Keratinocyte (primary cell): ENCODE measurements around the gene ABCA7. TPM values are rescaled to one million over a fixed set of nuclear protein-coding genes. Genes with fewer than 3 reads are reported as not detected.

Experiments used
- DNase-seq: peaks from one replicate; pipeline ENCODE4 v3.0.0-alpha.2; 2011; ENCODE audit warnings: low read depth, missing footprints, low spot score
- FAIRE-seq: peaks from 2 replicates; lab custom pipeline; 2011; peaks lifted over from hg19 to GRCh38; lab: Jason Lieb, UNC
- H2AFZ ChIP-seq: 2 replicates; pipeline ENCODE4 v1.6.0; 2012; ENCODE audit warnings: low read length, control low read depth, inconsistent platforms; ENCODE audit not compliant: control insufficient read depth
- H3K27ac ChIP-seq: 2 replicates; pipeline ENCODE4 v1.5.1; 2011; ENCODE audit warnings: low read length; ENCODE audit not compliant: control insufficient read depth, insufficient read depth
- H3K27me3 ChIP-seq: 3 replicates; pipeline ENCODE4 v1.6.0; 2011; ENCODE audit warnings: low read length; ENCODE audit not compliant: control insufficient read depth, insufficient read depth; ENCODE audit errors: extremely low read depth
- H3K36me3 ChIP-seq, 2 experiments: 2 replicates in 1 of 2; 3 replicates in 1 of 2; pipeline ENCODE4 v1.5.1; 2011; ENCODE audit warnings: low read length in 2 of 2, mild to moderate bottlenecking in 1 of 2; ENCODE audit not compliant: control insufficient read depth in 2 of 2, insufficient read depth in 2 of 2; ENCODE audit errors: extremely low read depth in 1 of 2
- H3K4me1 ChIP-seq: 3 replicates; pipeline ENCODE4 v1.5.1; 2011; ENCODE audit warnings: low read length; ENCODE audit not compliant: control insufficient read depth, insufficient read depth; ENCODE audit errors: extremely low read depth
- H3K4me2 ChIP-seq: 3 replicates; pipeline ENCODE4 v1.6.0; 2011; ENCODE audit warnings: low read depth, low read length; ENCODE audit not compliant: control insufficient read depth, insufficient read depth; ENCODE audit errors: extremely low read depth
- H3K4me3 ChIP-seq, 3 experiments: fragments of 200-600 bp in 1 of 3; sonication (generic) in 1 of 3; 2 replicates in 2 of 3; 3 replicates in 1 of 3; pipeline ENCODE4 v1.5.1; 2011 to 2016; ENCODE audit warnings: low read length in 3 of 3, mild to moderate bottlenecking in 3 of 3, control low read depth in 2 of 3, inconsistent platforms in 1 of 3, low read depth in 1 of 3, mixed read lengths in 1 of 3, mixed run types in 1 of 3, moderate library complexity in 1 of 3; ENCODE audit not compliant: control insufficient read depth in 2 of 3, insufficient read depth in 2 of 3; ENCODE audit errors: extremely low read depth in 1 of 3
- H3K79me2 ChIP-seq: 2 replicates; pipeline ENCODE4 v1.6.0; 2012; ENCODE audit warnings: low read length; ENCODE audit not compliant: control insufficient read depth, insufficient read depth
- H3K9ac ChIP-seq: 3 replicates; pipeline ENCODE4 v1.6.0; 2011; ENCODE audit warnings: low read length; ENCODE audit not compliant: control insufficient read depth, insufficient read depth; ENCODE audit errors: extremely low read depth
- H3K9me1 ChIP-seq: 3 replicates; pipeline ENCODE4 v1.6.0; 2011; ENCODE audit warnings: low read length; ENCODE audit not compliant: control insufficient read depth, insufficient read depth; ENCODE audit errors: extremely low read depth
- H3K9me3 ChIP-seq: 2 replicates; pipeline ENCODE4 v1.5.1; 2012; ENCODE audit warnings: low read depth, low read length; ENCODE audit not compliant: control insufficient read depth
- H4K20me1 ChIP-seq: 3 replicates; pipeline ENCODE4 v1.6.0; 2011; ENCODE audit warnings: low read length; ENCODE audit not compliant: control insufficient read depth, insufficient read depth; ENCODE audit errors: extremely low read depth
- CTCF ChIP-seq, 3 experiments: IDR thresholded peaks in 1 of 3; conservative IDR thresholded peaks in 1 of 3; optimal IDR thresholded peaks in 1 of 3; 2 replicates in 2 of 3; 3 replicates in 1 of 3; pipeline versions ENCODE3 to v1.5.1; 2011; ENCODE audit warnings: low read length in 3 of 3, mild to moderate bottlenecking in 3 of 3, moderate library complexity in 2 of 3, control low read depth in 1 of 3, inconsistent platforms in 1 of 3; ENCODE audit not compliant: insufficient read depth in 2 of 3; ENCODE audit errors: extremely low read depth in 1 of 3
- EZH2 ChIP-seq: IDR thresholded peaks from one replicate; pipeline ENCODE4 v1.6.1; 2012; ENCODE audit warnings: inconsistent platforms, mild to moderate bottlenecking, low read length, moderate library complexity
- dilution Hi-C: fragments of 300-500 bp; cut with MboI; formaldehyde crosslinking; loops from one replicate; pipeline ENCODE4 v1.7.0; 2020; ENCODE audit warnings: low sequenced_read_pairs; ENCODE audit not compliant: extremely low pct_ligation_motif_present
- polyA plus RNA-seq, 5 experiments: library from polyadenylated mRNA; depleted of rRNA in 3 of 5; stranded (reverse) in 3 of 5; stranded (forward) in 1 of 5; unstranded in 1 of 5; fragments of >200 nt; gene quantifications; 1 replicate in 1 of 5; 2 replicates in 3 of 5; 3 replicates in 1 of 5; pipeline versions ENCODE4 v1.2.1 to v1.2.3, GENCODE V29; 2011 to 2012; ENCODE audit warnings: missing spikeins in 2 of 5, low read depth in 1 of 5, low replicate concordance in 1 of 5

Gene ABCA7
- polyA plus RNA-seq, 1 donor (not counting 4 experiments of a cell fraction or from before 2014, with no cell fraction given), result 7.4 TPM

- Histone ChIP-seq H4K20me1 (no peaks in the 10 kb centered on the region), H3K79me2 (no peaks in the 10 kb centered on the region), H3K9me1 (no peaks in the 10 kb centered on the region), H3K36me3 (peaks cover 21 to 22% of the 10 kb centered on the region in 2 experiments), H3K4me1 (peaks cover 4% of the 10 kb centered on the region), H3K9me3 (no peaks in the 10 kb centered on the region), H2AFZ (no peak overlapping the region), H3K4me3 (no peak overlapping the region), H3K27ac (no peak overlapping the region), H3K27me3 (no peaks in the 10 kb centered on the region), H3K4me2 (no peak overlapping the region), H3K9ac (no peak overlapping the region)
- FAIRE-seq (no peak), DNase-seq (no peak)
- dilution Hi-C loops, result no loop called here
- TF ChIP-seq CTCF (optimal IDR thresholded peaks at IDR 0.05 in 1 of 3, IDR thresholded peaks at IDR 0.05 in 1 of 3, conservative IDR thresholded peaks at IDR 0.05 in 1 of 3; ENCODE audit: extremely low read depth in 1 of 3, insufficient read depth in 2 of 3, low read length in 3 of 3), result no peak
- TF ChIP-seq EZH2, result no peak
Observed at GRCh38 chr19:1085676-1086442, 46.0 kb downstream of the ABCA7 start.

GRCh38 chr19:1086613-1087012 is 46.7 kb downstream of the ABCA7 start:
- H3K36me3 ChIP-seq, result peaks cover 21 to 24% of the 10 kb centered on the region in 2 experiments
- no peaks in the 10 kb centered on the region for H4K20me1 ChIP-seq
- dilution Hi-C loops, result no loop called here
- H2AFZ ChIP-seq, result no peak overlapping the region
- no peak for TF ChIP-seq CTCF (optimal IDR thresholded peaks at IDR 0.05 in 1 of 3, IDR thresholded peaks at IDR 0.05 in 1 of 3, conservative IDR thresholded peaks at IDR 0.05 in 1 of 3; ENCODE audit: extremely low read depth in 1 of 3, insufficient read depth in 2 of 3, low read length in 3 of 3)
- no peaks in the 10 kb centered on the region for H3K27me3 ChIP-seq
- no peak overlapping the region for H3K4me2 ChIP-seq
- no peaks in the 10 kb centered on the region for H3K9me3 ChIP-seq
- no peaks in the 10 kb centered on the region for H3K9me1 ChIP-seq
- DNase-seq (no peak), FAIRE-seq (no peak)
- no peak overlapping the region for H3K4me3 ChIP-seq
- peaks cover 2% of the 10 kb centered on the region for H3K79me2 ChIP-seq
- no peak overlapping the region for H3K9ac ChIP-seq
- H3K27ac ChIP-seq, result no peak overlapping the region
- H3K4me1 ChIP-seq, result peaks cover 3% of the 10 kb centered on the region
